ENCODE results near the gene WNT9B. TPM values are rescaled to one million over a fixed set of nuclear protein-coding genes. Genes with fewer than 3 reads are reported as not detected.

The WNT9B gene
- total RNA-seq, 1 experiment from 2014 or later, result not detected

DNA sequence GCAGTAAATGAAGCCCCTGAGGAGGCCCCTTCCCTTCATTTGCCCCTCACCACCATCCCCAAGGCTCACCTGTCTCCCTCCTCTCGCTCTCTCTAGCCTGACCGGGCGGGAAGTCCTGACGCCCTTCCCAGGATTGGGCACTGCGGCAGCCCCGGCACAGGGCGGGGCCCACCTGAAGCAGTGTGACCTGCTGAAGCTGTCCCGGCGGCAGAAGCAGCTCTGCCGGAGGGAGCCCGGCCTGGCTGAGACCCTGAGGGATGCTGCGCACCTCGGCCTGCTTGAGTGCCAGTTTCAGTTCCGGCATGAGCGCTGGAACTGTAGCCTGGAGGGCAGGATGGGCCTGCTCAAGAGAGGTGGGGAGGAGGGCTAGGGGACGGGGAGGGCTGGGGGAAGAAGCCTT, 21.0 kb downstream of the WNT9B start:
- CTCF ChIA-PET, result no interaction called here
- H3K4me3 ChIP-seq (ENCODE audit: low read depth, low read length, poor library complexity, severe bottlenecking), result no peak overlapping the region
- no peak for DNase-seq (ENCODE audit: low spot score)
- intact Hi-C loops (cut with micrococcal nuclease; ENCODE audit: unreplicated experiment), result no loop called here
- no peaks in the 10 kb centered on the region for H3K9me3 ChIP-seq (ENCODE audit: low read depth, low read length, poor library complexity, severe bottlenecking)
- BruUV-seq (replicated peaks), result no TSS peak
- H3K27ac ChIP-seq (ENCODE audit: low read depth, low read length, poor library complexity, severe bottlenecking), result no peak overlapping the region
- no peak for TF ChIP-seq EZH2 (IDR thresholded peaks at IDR 0.05; ENCODE audit: borderline replicate concordance, low read depth, low read length, poor library complexity, severe bottlenecking)
- TF ChIP-seq, protein P1, sequence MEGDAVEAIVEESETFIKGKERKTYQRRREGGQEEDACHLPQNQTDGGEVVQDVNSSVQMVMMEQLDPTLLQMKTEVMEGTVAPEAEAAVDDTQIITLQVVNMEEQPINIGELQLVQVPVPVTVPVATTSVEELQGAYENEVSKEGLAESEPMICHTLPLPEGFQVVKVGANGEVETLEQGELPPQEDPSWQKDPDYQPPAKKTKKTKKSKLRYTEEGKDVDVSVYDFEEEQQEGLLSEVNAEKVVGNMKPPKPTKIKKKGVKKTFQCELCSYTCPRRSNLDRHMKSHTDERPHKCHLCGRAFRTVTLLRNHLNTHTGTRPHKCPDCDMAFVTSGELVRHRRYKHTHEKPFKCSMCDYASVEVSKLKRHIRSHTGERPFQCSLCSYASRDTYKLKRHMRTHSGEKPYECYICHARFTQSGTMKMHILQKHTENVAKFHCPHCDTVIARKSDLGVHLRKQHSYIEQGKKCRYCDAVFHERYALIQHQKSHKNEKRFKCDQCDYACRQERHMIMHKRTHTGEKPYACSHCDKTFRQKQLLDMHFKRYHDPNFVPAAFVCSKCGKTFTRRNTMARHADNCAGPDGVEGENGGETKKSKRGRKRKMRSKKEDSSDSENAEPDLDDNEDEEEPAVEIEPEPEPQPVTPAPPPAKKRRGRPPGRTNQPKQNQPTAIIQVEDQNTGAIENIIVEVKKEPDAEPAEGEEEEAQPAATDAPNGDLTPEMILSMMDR (conservative IDR thresholded peaks at IDR 0.05; ENCODE audit: low read depth, low read length), result no peak
- H3K36me3 ChIP-seq (ENCODE audit: insufficient read depth, low read length, poor library complexity, severe bottlenecking), result no peaks in the 10 kb centered on the region
- no peaks in the 10 kb centered on the region for H3K4me1 ChIP-seq (ENCODE audit: insufficient read depth, low read length, poor library complexity, severe bottlenecking)
- no peaks in the 10 kb centered on the region for H3K27me3 ChIP-seq (replicated peaks; ENCODE audit: insufficient read depth, low read depth, low read length, poor library complexity)
- POLR2A ChIA-PET (ENCODE audit: low non-redundant PET), result no interaction called here

DNA sequence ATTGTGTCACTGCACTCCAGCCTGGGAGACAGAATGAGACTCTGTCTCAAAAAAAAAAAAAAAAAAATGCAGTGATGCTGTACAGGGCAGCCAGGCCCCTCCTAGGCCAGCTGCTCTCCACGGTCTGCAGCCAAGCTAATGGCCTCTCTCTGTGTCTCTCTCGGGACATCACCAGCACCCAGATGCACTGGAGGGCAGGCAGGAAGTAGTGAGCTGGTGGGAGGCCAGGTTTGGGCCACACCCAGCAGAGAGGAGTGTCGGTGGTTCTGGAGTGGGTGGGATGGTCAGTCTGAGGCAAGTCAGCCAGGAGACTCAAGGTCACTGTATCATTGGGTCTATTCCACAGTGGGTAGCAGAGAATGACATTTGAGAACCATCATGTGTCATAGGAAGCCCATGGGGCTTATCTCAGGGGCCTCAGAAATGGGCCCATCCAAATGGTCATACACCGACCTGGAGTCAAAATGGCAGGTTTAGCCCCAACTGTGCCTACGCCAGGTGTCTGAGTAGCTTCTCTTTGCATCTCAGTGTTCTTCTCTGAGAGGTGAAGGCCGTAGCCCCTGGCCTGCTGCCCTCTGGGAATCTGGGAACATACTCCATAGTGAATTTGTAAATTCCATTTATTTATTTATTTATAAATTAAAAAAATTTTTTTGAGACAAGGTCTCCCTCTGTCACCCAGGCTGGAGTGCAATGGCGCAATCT, 22.7 kb downstream of the WNT9B start:
- TF ChIP-seq, protein P1 (conservative IDR thresholded peaks at IDR 0.05; ENCODE audit: low read depth, low read length), result no peak
- TF ChIP-seq EZH2 (IDR thresholded peaks at IDR 0.05; ENCODE audit: borderline replicate concordance, low read depth, low read length, poor library complexity, severe bottlenecking), result no peak
- DNase-seq (ENCODE audit: low spot score), result no peak
- CTCF ChIA-PET, result no interaction called here
- Histone ChIP-seq H3K27ac (ENCODE audit: low read depth, low read length, poor library complexity, severe bottlenecking) (no peak overlapping the region), H3K9me3 (ENCODE audit: low read depth, low read length, poor library complexity, severe bottlenecking) (no peaks in the 10 kb centered on the region), H3K4me3 (ENCODE audit: low read depth, low read length, poor library complexity, severe bottlenecking) (no peak overlapping the region), H3K4me1 (ENCODE audit: insufficient read depth, low read length, poor library complexity, severe bottlenecking) (no peaks in the 10 kb centered on the region), H3K27me3 (replicated peaks; ENCODE audit: insufficient read depth, low read depth, low read length, poor library complexity) (no peaks in the 10 kb centered on the region), H3K36me3 (ENCODE audit: insufficient read depth, low read length, poor library complexity, severe bottlenecking) (no peaks in the 10 kb centered on the region)
- BruUV-seq (replicated peaks), result no TSS peak
- intact Hi-C loops (cut with micrococcal nuclease; ENCODE audit: unreplicated experiment), result no loop called here
- POLR2A ChIA-PET (ENCODE audit: low non-redundant PET), result no interaction called here

DNA sequence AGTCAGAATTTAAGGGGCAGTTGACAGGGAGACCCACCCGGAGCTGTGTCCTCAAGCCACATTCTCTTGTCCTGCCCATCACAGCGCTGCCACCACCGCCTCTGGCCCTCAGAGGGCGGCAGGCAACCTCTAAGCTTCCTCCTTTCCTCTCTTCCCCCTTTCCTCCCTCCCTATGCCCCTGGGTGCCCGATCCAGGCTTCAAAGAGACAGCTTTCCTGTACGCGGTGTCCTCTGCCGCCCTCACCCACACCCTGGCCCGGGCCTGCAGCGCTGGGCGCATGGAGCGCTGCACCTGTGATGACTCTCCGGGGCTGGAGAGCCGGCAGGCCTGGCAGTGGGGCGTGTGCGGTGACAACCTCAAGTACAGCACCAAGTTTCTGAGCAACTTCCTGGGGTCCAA, 23.5 kb downstream of the WNT9B start:
- Histone ChIP-seq H3K4me3 (ENCODE audit: low read depth, low read length, poor library complexity, severe bottlenecking) (no peak overlapping the region), H3K27me3 (replicated peaks; ENCODE audit: insufficient read depth, low read depth, low read length, poor library complexity) (no peaks in the 10 kb centered on the region), H3K36me3 (ENCODE audit: insufficient read depth, low read length, poor library complexity, severe bottlenecking) (no peaks in the 10 kb centered on the region), H3K4me1 (ENCODE audit: insufficient read depth, low read length, poor library complexity, severe bottlenecking) (no peaks in the 10 kb centered on the region), H3K9me3 (ENCODE audit: low read depth, low read length, poor library complexity, severe bottlenecking) (no peaks in the 10 kb centered on the region), H3K27ac (ENCODE audit: low read depth, low read length, poor library complexity, severe bottlenecking) (no peak overlapping the region)
- intact Hi-C loops (cut with micrococcal nuclease; ENCODE audit: unreplicated experiment), result no loop called here
- BruUV-seq (replicated peaks), result no TSS peak
- POLR2A ChIA-PET (ENCODE audit: low non-redundant PET), result no interaction called here
- TF ChIP-seq, protein P1 (conservative IDR thresholded peaks at IDR 0.05; ENCODE audit: low read depth, low read length), result no peak
- no peak for TF ChIP-seq EZH2 (IDR thresholded peaks at IDR 0.05; ENCODE audit: borderline replicate concordance, low read depth, low read length, poor library complexity, severe bottlenecking)
- DNase-seq (ENCODE audit: low spot score), result no peak
- CTCF ChIA-PET, result no interaction called here

Data from A673 (cell line).